T-helper 1 cell treated with Interleukin-12 subunit alpha and Interleukin-12 subunit beta and Interleukin-4 antibody, amounts not matched to agents 30 μg/mL and 1 μg/mL, for 36 hours (primary cell): ENCODE data around the gene DCTPP1.

Experiments
- H3K27ac Mint-ChIP-seq: one replicate; pipeline ENCODE4 v1.8.0; 2021; ENCODE audit warnings: mild to moderate bottlenecking, mixed read lengths
- H3K27me3 Mint-ChIP-seq: one replicate; pipeline ENCODE4 v1.8.0; 2021; ENCODE audit warnings: low read depth, mixed read lengths
- H3K36me3 Mint-ChIP-seq: one replicate; pipeline ENCODE4 v1.8.0; 2021; ENCODE audit warnings: low read depth, mixed read lengths
- H3K4me1 Mint-ChIP-seq: one replicate; pipeline ENCODE4 v1.8.0; 2021; ENCODE audit warnings: low read depth, mixed read lengths
- H3K4me3 Mint-ChIP-seq: one replicate; pipeline ENCODE4 v1.8.0; 2021; ENCODE audit warnings: mild to moderate bottlenecking, moderate library complexity, mixed read lengths
- H3K9me3 Mint-ChIP-seq: one replicate; pipeline ENCODE4 v1.8.0; 2021; ENCODE audit warnings: mixed read lengths

Gene DCTPP1

DNA sequence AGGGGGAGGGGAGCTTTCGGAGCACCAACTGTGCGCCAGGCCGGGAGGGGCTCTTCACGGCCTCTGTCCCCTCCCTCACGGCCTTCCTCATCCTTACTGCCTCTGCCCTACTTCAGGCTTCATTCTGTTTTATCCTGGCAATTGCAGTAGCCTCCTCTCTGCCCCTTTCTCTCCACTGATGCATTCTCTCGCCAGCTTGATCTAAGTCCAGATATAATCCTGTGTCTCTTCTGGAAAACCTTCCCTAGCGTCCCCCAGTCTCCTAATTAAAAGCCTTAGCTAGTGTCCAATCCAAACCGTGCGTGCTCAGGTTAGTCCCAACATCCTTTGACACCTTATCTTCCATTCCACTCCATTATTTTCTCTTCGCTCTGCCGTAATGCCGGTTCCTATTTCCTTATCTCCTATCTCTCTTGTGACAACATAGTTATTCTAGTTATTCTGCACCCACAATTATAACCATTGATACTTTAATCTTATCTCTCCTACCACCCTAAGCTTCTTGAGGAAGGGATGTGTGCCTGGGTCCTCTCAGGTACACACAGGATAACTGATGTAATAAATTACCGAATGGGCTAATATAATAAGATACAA is 33.7 kb downstream of the DCTPP1 start:
- Mint-ChIP-seq H3K4me1 (peaks cover 32% of the 10 kb centered on the region), H3K27me3 (no peaks in the 10 kb centered on the region), H3K27ac (peak overlapping the region; percentile 74), H3K36me3 (peaks cover 14% of the 10 kb centered on the region), H3K4me3 (peak overlapping the region; percentile 90), H3K9me3 (no peaks in the 10 kb centered on the region)

DNA sequence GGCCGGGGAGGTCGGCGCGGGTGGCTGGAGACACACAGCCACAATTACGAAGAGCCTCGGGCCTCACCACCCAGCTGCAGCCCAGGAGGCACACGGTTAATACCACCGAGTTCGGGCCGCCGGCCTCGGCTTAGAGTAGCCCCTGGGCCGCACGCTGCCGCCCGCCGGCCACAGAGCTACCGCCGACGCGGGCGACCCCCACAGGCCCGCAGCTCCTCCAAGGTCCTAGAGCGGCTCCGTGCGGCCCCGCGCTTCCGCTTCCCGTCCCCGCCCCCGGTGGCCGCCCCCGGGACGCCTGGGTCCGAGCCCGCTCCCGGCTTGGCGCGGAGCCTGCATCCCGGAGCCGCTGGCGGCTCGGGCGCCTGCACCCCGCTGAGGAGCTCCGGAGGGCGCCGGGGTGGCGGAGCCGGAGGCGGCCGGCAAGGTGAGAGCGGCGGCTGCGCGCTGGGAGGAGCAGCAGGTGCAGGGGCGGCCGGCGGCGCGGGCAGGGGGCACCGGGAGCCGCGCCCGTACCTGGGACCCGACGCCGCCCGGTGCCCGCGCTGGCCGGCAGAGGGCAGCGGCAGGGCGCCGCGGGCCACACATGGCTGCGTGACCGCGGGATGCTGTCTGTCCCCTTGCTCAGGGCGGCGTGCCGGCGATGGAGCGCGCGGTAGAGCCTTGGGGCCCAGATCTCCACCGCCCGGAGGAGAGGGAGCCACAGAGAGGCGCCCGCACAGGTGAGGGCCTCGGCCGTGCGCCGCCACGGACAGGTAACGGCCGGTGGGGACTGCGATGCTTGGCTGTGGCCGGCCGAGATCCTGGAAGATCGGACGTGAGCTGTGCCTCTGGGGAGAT is 34.5 kb downstream of the DCTPP1 start, which contains the start of gene ZNF48:
Gene ZNF48 (plus strand): TSS at position 266 of the 837 bp plus-strand sequence. CDS start 375 bp downstream, at position 641.
- peak within 1 kb of the TSS; percentile 74 for H3K27ac Mint-ChIP-seq

DNA sequence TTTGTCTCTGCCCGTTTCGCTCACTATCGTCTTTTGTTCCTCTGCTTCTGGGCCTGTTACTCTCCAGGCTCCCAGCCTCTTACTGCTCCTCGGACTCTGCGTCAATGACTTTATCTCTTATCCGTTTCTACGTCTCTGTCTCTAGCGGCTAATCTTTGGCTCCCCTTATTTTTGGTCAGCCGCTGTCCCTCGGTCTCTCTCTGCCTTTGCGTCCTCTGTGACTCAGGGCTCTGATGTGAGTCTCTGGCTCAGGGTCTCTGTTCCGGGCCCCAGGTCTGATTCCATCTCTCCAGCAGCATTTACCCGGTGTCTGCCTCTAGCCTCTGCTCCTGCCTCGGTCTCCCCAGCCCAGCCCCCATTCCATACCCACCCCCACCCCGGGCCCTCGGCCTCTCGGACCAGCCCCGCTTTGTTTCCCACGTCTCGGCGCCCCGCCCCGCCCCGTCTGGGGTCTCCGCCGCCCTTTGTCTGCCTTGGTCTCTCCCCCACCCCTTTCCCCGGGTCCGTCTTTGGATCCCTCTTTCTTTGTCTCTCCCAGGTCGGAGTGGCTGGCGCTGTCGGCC is 35.2 kb downstream of the DCTPP1 start:
- H3K27me3 Mint-ChIP-seq, result no peaks in the 10 kb centered on the region
- peak overlapping the region; percentile 82 for H3K4me3 Mint-ChIP-seq
- peaks cover 24% of the 10 kb centered on the region for H3K4me1 Mint-ChIP-seq
- H3K27ac Mint-ChIP-seq, result peak overlapping the region; percentile 69
- no peaks in the 10 kb centered on the region for H3K9me3 Mint-ChIP-seq
- peaks cover 14% of the 10 kb centered on the region for H3K36me3 Mint-ChIP-seq

More for the DNA sequence above, 34.5 kb downstream of the DCTPP1 start, which contains the start of gene ZNF48:
- Mint-ChIP-seq H3K36me3 (peaks cover 14% of the 10 kb centered on the region), H3K27me3 (no peaks in the 10 kb centered on the region), H3K9me3 (no peaks in the 10 kb centered on the region), H3K4me1 (peaks cover 28% of the 10 kb centered on the region), H3K4me3 (peak within 1 kb of the TSS; percentile 90)

DNA sequence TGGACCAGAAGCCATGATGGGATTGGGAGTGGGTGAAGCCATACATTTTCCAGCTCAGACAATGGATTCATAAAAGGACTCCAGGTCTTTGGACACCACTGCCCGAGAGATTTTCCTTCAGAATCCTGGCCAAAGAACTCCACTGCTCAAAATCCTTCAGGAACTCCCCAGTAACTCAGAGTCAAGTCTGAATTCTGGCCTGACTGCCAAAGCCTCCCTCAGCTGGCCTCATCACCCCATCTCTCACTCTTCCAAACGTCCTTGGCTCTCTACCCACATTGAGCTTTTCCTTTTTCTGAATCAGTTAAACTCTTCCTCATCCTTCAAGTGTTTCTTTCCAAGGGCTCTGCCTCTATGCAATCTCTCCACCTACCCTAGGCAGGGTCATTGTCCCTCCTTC is 46.3 kb downstream of the DCTPP1 start:
- H3K27me3 Mint-ChIP-seq, result no peaks in the 10 kb centered on the region
- H3K9me3 Mint-ChIP-seq, result no peaks in the 10 kb centered on the region
- peak overlapping the region; percentile 98 for H3K27ac Mint-ChIP-seq
- H3K36me3 Mint-ChIP-seq, result peaks cover 19% of the 10 kb centered on the region
- peak overlapping the region; percentile 88 for H3K4me3 Mint-ChIP-seq
- H3K4me1 Mint-ChIP-seq, result peaks cover 25% of the 10 kb centered on the region

DNA sequence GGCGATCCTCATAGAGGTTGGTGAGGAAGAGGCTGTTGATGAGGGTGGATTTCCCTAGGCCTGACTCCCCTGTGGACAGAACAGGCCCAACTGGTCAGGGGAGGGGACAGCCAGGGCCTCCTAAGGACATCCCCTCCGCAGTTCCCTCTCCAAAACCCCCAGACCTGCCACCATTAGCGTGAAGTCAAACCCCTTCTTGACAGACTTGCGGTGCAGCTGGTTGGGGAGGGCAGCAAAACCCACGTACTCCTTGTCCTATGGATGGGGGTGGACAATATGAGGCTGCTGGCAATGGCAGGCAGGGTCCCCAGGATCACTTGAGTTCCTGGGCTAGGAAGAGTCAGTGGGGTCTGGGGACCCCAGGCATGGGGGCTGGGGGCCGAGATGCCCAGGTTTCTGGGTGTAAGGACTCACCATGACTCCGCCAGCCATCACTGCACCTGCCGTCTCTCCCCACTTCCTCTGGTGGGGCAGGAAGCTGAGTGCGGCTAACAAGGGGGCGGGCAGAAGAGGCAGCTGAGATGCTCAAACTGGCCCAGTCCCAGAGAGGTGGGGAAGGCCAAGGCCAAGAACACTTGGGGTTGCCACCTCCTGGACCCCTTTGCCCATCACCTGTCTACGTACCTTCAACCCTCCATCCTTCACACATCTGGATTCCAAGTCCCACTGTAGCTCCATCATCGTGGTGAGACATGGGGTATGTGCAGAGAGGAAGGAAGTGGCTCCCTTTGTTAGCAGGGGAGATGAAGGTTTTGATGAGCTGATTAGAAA is 47.5 kb downstream of the DCTPP1 start, which contains the start of gene SEPTIN1:
Gene SEPTIN1 (minus strand): TSS at position 451 of the 771 bp plus-strand sequence. CDS start 19 bp downstream, at position 432.
- H3K4me1 Mint-ChIP-seq, result peaks cover 34% of the 10 kb centered on the region
- no peaks in the 10 kb centered on the region for H3K27me3 Mint-ChIP-seq
- H3K9me3 Mint-ChIP-seq, result no peaks in the 10 kb centered on the region
- H3K4me3 Mint-ChIP-seq, result peak within 1 kb of the TSS; percentile 88
- peaks cover 26% of the 10 kb centered on the region for H3K36me3 Mint-ChIP-seq
- peak within 1 kb of the TSS; percentile 98 for H3K27ac Mint-ChIP-seq

DNA sequence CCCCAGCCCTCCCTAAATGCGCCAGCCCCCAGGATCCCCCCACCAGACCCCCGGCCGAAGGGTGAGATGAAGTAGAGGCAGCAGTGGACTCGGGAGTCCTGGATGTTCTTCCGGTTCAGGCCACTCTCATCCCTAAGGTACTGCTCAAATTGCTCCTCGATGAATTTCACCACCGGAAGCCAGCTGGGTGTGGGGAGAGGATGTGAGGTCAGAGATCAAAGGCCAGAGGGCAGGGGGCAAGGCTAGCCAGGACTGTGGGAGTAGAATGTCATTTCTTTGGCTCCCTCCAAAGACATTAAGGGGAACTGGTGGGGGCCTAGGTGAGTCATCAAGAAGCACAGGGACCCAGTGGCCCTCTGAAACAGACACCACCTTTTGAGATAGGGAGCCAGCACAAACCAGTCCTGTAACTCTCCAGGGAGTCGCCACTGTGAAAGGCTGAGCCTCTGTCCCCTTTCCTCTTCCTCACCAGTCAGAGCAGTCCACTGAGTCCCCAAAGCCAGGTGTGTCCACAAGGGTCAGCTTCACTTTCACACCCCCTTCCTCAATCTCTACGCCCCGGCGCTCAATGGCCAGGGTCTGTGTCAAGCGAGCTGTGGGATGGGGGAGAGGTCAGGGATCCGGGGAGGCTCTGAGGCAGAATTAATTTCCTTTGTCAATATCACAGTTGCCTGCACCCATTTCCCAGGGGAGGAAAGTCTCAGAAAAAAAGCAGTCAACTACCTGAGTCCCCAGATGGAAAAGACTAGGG is 48.4 kb downstream of the DCTPP1 start:
- H3K36me3 Mint-ChIP-seq, result peaks cover 30% of the 10 kb centered on the region
- H3K27me3 Mint-ChIP-seq, result no peaks in the 10 kb centered on the region
- peak overlapping the region; percentile 98 for H3K27ac Mint-ChIP-seq
- H3K4me3 Mint-ChIP-seq, result peak overlapping the region; percentile 88
- peaks cover 37% of the 10 kb centered on the region for H3K4me1 Mint-ChIP-seq
- H3K9me3 Mint-ChIP-seq, result no peaks in the 10 kb centered on the region

DNA sequence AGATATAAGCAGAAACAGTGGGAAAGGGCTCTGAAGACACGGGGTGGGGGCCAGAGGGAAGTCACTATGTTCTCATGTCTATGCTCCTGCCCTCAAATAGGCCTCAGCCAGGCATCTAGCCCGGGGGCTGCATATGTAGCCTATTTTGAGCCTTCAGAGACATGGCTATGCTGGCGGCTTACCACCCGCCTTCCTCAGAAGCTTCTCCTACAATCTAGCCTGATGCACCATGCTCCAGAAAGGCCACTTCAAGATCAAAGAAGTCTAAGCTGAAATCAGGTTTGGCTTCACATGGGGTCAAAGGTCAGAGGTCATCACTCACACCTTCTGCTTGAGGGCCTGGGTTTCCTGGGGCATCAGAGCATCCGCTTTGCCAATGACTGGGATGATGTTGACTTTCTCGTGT is 49.0 kb downstream of the DCTPP1 start:
- H3K4me1 Mint-ChIP-seq, result peaks cover 37% of the 10 kb centered on the region
- H3K36me3 Mint-ChIP-seq, result peaks cover 30% of the 10 kb centered on the region
- peak overlapping the region; percentile 98 for H3K27ac Mint-ChIP-seq
- peak overlapping the region; percentile 88 for H3K4me3 Mint-ChIP-seq
- no peaks in the 10 kb centered on the region for H3K9me3 Mint-ChIP-seq
- no peaks in the 10 kb centered on the region for H3K27me3 Mint-ChIP-seq

DNA sequence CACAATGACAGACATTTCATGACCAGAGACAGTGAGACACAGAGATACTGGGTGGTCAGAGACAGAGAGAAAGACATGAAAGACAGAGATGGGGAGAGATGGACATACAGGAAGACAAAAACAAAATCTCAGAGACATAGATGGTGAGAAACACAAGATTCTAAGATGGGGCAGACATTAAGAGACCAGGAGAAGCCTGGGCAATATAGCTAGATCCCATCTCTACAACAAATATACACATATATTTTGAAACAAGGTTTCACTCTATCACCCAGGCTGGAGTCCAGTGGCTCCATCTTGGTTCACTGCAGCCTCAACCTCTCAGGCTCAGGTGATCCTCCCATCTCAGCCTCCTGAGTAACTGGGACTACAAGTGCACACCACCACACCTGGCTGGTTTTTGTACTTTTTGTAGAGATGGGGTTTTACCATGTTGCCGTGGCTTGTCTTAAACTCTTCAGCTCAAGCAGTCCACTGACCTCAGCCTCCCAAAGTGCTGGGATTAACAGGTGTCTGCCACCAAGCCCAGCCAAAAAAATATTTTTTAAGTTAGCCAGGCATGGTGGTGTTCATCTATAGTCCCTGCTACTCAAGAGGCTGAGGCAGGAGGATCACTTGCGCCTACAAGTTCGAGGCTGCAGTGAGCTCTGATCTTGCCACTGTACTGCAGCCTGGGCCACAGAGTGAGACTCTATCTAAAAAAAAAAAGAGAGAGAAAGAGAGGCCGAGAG is 49.6 kb downstream of the DCTPP1 start:
- no peaks in the 10 kb centered on the region for H3K9me3 Mint-ChIP-seq
- peak overlapping the region; percentile 96 for H3K4me3 Mint-ChIP-seq
- H3K36me3 Mint-ChIP-seq, result peaks cover 30% of the 10 kb centered on the region
- H3K27me3 Mint-ChIP-seq, result no peaks in the 10 kb centered on the region
- H3K4me1 Mint-ChIP-seq, result peaks cover 37% of the 10 kb centered on the region
- H3K27ac Mint-ChIP-seq, result peak overlapping the region; percentile 99

DNA sequence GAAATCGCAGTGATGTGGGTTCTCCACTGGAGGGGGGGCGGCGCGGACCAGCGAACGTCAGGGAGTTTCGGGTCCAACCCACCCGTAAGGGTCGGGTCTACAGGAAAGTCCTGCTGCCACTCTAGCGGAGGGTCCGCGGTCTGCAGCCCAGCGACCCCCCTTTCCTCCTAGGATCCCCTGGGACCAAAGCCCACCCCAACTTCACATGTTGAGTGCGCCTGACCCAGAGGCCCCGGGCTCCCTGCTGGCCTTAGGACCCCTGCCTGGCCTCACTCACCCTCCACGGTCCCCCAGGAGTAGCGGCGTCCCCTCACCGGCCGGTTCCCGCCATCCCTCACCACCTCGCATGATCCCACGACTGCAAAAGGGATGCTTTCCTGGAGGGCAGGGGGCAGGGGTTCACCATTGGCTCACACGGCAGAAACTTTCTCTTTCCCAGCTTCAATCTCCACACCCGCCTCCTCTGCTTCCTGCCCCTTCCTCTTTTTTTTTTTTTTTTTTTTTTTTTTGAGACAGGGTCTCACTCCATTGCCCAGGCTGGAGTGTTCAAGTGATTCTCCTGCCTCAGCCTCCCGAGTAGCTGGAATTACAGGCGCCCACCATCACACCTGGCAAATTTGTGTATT is 50.6 kb downstream of the DCTPP1 start:
- H3K36me3 Mint-ChIP-seq, result peaks cover 30% of the 10 kb centered on the region
- peak overlapping the region; percentile 99 for H3K27ac Mint-ChIP-seq
- H3K4me3 Mint-ChIP-seq, result peak overlapping the region; percentile 96
- no peaks in the 10 kb centered on the region for H3K27me3 Mint-ChIP-seq
- no peaks in the 10 kb centered on the region for H3K9me3 Mint-ChIP-seq
- peaks cover 37% of the 10 kb centered on the region for H3K4me1 Mint-ChIP-seq

DNA sequence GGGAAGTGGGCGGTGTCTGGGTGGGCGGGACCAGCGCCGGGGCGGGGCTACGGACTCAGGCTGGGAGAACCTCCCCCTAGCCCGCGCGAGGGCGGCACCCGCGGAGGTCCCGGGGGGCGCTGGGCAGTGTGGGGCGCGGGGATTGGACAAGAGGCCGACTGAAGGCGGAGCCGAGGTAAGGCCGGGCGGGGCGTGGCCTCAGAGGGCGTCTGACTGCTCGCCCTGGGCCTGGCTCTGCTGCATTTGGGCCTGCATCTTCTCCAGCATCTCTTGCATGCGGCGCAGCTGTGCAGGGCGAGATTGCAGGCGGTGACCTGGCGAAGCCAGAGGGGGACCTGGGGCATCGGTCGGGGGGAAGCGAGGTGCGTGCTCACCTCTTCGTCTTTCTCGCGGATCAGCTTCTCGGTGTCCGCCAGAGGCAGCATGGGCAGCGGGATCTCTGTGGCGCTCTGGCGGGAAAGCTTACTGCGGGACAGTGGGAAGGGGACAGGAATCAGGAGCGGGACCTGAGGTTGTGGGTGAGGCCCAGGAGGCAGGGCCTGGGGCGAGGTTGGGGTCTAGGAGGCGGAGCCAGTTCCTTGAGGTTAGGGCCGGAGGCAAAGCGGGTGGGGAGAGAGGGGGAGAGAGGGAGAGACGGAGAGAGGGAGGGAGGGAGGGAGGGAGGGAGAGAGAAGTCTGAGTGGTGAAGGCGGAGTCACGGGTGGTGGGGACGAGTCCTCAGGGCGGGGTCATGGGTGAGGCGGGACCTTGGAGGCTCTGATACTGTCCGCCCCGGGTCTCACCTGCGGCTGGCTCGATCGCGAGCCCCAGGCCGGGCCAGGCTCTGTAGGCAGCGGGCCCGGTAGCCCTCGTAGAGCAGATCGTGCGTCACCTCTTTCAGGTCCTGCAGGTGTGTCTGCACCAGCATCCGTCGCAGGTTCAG is 51.3 kb downstream of the DCTPP1 start:
- Mint-ChIP-seq H3K27me3 (no peaks in the 10 kb centered on the region), H3K27ac (peak overlapping the region; percentile 99), H3K4me1 (peaks cover 34% of the 10 kb centered on the region), H3K9me3 (no peaks in the 10 kb centered on the region), H3K36me3 (peaks cover 28% of the 10 kb centered on the region), H3K4me3 (peak overlapping the region; percentile 96)

DNA sequence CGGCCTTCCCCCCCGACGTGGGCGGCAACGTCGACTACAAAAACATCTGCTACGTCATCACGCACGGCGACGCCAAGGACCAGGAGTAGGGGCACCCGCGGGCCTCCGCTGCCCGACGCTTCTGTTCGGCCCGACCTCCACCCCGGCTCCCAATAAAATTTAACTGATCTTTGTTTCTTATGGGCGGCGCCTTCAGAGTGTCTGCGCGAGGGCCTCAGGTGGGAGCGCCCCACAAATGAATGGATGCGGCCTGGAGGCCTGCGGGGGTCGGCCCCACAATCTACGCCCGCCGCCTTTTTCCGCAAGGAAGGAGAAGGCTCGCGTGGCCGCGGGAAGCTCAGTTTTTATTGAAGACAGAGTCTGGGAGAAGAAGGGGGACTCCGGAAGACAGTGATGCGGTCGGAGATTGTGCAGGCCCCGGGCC is 52.0 kb downstream of the DCTPP1 start:
- Mint-ChIP-seq H3K27ac (peak overlapping the region; percentile 99), H3K4me3 (peak overlapping the region; percentile 96), H3K36me3 (peaks cover 28% of the 10 kb centered on the region), H3K9me3 (no peaks in the 10 kb centered on the region), H3K27me3 (no peaks in the 10 kb centered on the region), H3K4me1 (peaks cover 34% of the 10 kb centered on the region)
